Spleen (tissue), 7 donors: ENCODE results near the gene PNMA6E.

ENCODE experiments used
- CTCF ChIP-seq, 11 experiments: fragments of 200-600 bp in 7 of 11; fragments of 450-650 bp in 4 of 11; sonication (generic) in 4 of 11; IDR thresholded peaks in 8 of 11; conservative IDR thresholded peaks in 3 of 11; 1 replicate in 7 of 11; 2 replicates in 4 of 11; pipeline versions ENCODE4 v1.4.0 to v1.8.0; 2016 to 2021; ENCODE audit warnings: antibody characterized with exemption in 11 of 11, inconsistent platforms in 4 of 11, mild to moderate bottlenecking in 1 of 11
- POLR2A ChIP-seq, 3 donors: fragments of 450-650 bp; IDR thresholded peaks; one replicate each; pipeline ENCODE4 v1.5.1; 2017; ENCODE audit warnings: antibody characterized with exemption in 3 of 3, mild to moderate bottlenecking in 1 of 3
- POLR2AphosphoS5 ChIP-seq, 3 donors: sonication (generic); formaldehyde crosslinking; IDR thresholded peaks; one replicate each; pipeline ENCODE4 v1.5.1; 2017; ENCODE audit warnings: antibody characterized with exemption in 3 of 3
- donor health status: DM: no; HTN: no; CAD: no; lungs with moderate emphysema.
- donor health status: DM: no; HTN: no; CAD: no.
- donor health status: DM: no; HTN: no; CAD: no.

GRCh38 chrX:153407736-153408135 lies 6.6 kb upstream of the PNMA6E start:
- TF ChIP-seq CTCF (IDR thresholded peaks at IDR 0.05 in 8 of 11, conservative IDR thresholded peaks at IDR 0.05 in 3 of 11) (no peak), POLR2A (IDR thresholded peaks at IDR 0.05) (no peak), POLR2AphosphoS5 (IDR thresholded peaks at IDR 0.05) (no peak)
